ENCODE measurements around the gene POLR2C. TPM values are rescaled to one million over a fixed set of nuclear protein-coding genes. Genes with fewer than 3 reads are reported as not detected.
A peak's percentile ranks its signal among the peaks of the same experiment; 100 is the strongest.
"Not testable (repeated sequence)": the region's sequence is repeated elsewhere in the genome, so short reads cannot be mapped to it uniquely, and the experiment has no call there.

The POLR2C gene
- total and polyA plus RNA-seq, 5 donors from 2014 or later, result 41.9 to 79.8 (median 46.7) TPM

DNA sequence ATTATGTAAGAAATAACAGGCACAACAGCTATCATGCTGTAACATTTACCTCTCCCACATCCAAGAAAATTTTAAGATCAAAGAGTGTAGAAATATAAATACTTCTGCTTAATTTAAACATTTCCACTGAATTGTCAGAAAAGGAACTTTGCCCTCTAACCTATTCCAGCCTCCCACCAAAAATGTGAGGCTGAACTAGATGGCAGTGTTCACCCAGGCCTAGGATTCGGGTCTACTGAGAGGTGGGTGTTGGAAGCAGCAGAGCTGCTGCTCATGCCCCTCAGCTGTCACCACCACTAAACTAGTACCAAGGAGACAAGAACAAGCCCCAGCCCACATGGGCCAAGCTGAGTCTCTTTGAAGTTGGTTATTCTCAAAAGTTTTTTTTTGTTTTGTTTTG, 26.6 kb upstream of the POLR2C start:
- peaks cover 0 to 12% (median 0%) of the 10 kb centered on the region in 7 donors for H3K9me3 Mint-ChIP-seq
- Histone ChIP-seq H3K4me3 (ENCODE audit: low read depth, low read length) (no peak overlapping the region), H3K27ac (ENCODE audit: insufficient read depth, low read length, poor library complexity, severe bottlenecking) (no peak overlapping the region), H3K36me3 (ENCODE audit: control insufficient read depth, insufficient read depth, low read length) (peaks cover 71% of the 10 kb centered on the region), H3K9me3 (ENCODE audit: control insufficient read depth in 2 of 2, low read length in 2 of 2) (peaks cover 3 to 12% of the 10 kb centered on the region in 2 experiments), H3K27me3 (ENCODE audit: control insufficient read depth, insufficient read depth, low read length) (no peaks in the 10 kb centered on the region), H3K4me1 (ENCODE audit: control insufficient read depth, insufficient read depth, low read length, poor library complexity, severe bottlenecking) (no peaks in the 10 kb centered on the region)
- no peak for DNase-seq
- H3K27me3 Mint-ChIP-seq, result no peaks in the 10 kb centered on the region
- H3K27ac Mint-ChIP-seq, result peak overlapping the region in 1 of 3 donors; percentile 48
- H3K4me1 Mint-ChIP-seq, result peaks cover 2 to 9% (median 4%) of the 10 kb centered on the region in 4 donors
- no peak for ATAC-seq (ENCODE audit: low read depth in 2 of 2)
- peaks cover 62% of the 10 kb centered on the region for H3K36me3 Mint-ChIP-seq
- no peak overlapping the region for H3K4me3 Mint-ChIP-seq

DNA sequence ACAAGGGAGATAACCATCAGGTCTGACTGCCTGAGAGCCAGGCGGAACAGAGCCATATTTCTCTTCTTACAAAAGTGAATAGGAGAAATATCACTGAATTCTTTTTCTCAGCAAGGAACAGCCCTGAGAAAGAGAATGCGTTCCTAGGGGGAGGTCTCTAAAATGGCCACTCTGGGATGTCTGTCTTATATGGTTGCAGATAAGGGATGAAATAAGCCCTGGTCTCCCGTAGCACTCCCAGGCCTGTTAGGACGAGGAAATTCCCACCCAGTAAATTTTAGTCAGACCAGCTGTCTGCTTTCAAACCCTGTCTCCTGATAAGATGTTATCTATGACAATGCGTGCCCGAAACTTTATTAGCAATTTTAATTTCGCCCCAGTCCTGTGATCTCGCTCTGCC, 22.5 kb upstream of the POLR2C start:
- peaks cover 35% of the 10 kb centered on the region for H3K36me3 ChIP-seq (ENCODE audit: control insufficient read depth, insufficient read depth, low read length)
- H3K27ac ChIP-seq (ENCODE audit: insufficient read depth, low read length, poor library complexity, severe bottlenecking); H3K4me3 Mint-ChIP-seq; ATAC-seq (ENCODE audit: low read depth in 2 of 2); H3K4me1 ChIP-seq (ENCODE audit: control insufficient read depth, insufficient read depth, low read length, poor library complexity, severe bottlenecking); H3K27ac Mint-ChIP-seq; H3K27me3 Mint-ChIP-seq; DNase-seq; H3K4me3 ChIP-seq (ENCODE audit: low read depth, low read length); H3K27me3 ChIP-seq (ENCODE audit: control insufficient read depth, insufficient read depth, low read length): not testable (repeated sequence)
- H3K9me3 ChIP-seq (ENCODE audit: control insufficient read depth in 2 of 2, low read length in 2 of 2), result peaks cover 3 to 15% of the 10 kb centered on the region in 2 experiments
- peaks cover 43% of the 10 kb centered on the region for H3K36me3 Mint-ChIP-seq
- H3K4me1 Mint-ChIP-seq, result peaks cover 4 to 12% (median 9%) of the 10 kb centered on the region in 4 donors
- peaks cover 0 to 12% (median 1%) of the 10 kb centered on the region in 7 donors for H3K9me3 Mint-ChIP-seq

DNA sequence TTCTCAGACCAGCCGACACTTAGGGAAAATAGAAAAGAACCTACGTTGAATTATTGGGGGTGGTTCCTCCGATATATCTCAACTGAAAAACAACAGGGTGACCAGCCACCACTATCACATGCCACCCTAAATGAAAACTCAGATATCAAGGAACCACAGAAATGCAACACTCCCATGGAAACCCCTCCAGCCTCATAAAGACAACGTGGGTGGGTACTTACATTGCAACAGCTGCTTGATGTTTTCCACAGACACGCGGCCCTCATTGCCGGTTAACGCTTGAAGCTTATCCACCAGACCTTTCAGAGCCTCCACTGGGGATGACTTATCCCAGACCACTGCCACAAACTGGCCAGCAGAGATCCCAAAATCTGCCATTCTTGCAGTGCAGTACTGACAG, 21.9 kb upstream of the POLR2C start:
- H3K9me3 ChIP-seq (ENCODE audit: control insufficient read depth in 2 of 2, low read length in 2 of 2), result peaks cover 3 to 15% of the 10 kb centered on the region in 2 experiments
- not testable (repeated sequence) for ATAC-seq (ENCODE audit: low read depth in 2 of 2); H3K27ac Mint-ChIP-seq; H3K4me3 ChIP-seq (ENCODE audit: low read depth, low read length); H3K27ac ChIP-seq (ENCODE audit: insufficient read depth, low read length, poor library complexity, severe bottlenecking); H3K4me1 ChIP-seq (ENCODE audit: control insufficient read depth, insufficient read depth, low read length, poor library complexity, severe bottlenecking); DNase-seq; H3K27me3 Mint-ChIP-seq; H3K27me3 ChIP-seq (ENCODE audit: control insufficient read depth, insufficient read depth, low read length); H3K4me3 Mint-ChIP-seq
- Mint-ChIP-seq H3K36me3 (peaks cover 43% of the 10 kb centered on the region), H3K4me1 (peaks cover 4 to 14% (median 12%) of the 10 kb centered on the region in 4 donors), H3K9me3 (peaks cover 0 to 12% (median 1%) of the 10 kb centered on the region in 7 donors)
- H3K36me3 ChIP-seq (ENCODE audit: control insufficient read depth, insufficient read depth, low read length), result peaks cover 32% of the 10 kb centered on the region

DNA sequence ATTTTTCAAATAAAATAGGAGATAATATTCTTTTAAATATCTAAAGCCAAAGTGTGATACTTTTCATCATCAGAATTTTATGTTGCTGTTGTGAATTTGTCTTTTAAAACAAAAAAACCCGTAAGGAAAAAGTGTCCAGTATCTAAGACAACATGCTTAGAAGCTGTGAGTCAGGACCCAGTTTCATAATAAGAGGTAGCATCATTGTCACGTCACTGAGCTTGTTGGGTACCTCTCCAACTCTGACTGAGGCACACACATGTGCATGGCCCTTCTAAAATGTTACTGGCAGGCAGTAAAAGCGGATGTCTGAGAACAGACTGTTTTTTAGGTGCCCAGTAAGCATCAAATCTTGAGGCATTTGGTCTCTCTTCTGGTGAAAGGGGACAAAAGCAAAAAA, 17.8 kb upstream of the POLR2C start:
- H3K4me3 Mint-ChIP-seq, result peak overlapping the region in 2 of 4 donors; percentile 69 to 90
- no peaks in the 10 kb centered on the region for H3K27me3 Mint-ChIP-seq
- no peak overlapping the region for H3K27ac Mint-ChIP-seq
- peaks cover 3 to 15% of the 10 kb centered on the region in 2 experiments for H3K9me3 ChIP-seq (ENCODE audit: control insufficient read depth in 2 of 2, low read length in 2 of 2)
- H3K36me3 ChIP-seq (ENCODE audit: control insufficient read depth, insufficient read depth, low read length), result peaks cover 8% of the 10 kb centered on the region
- H3K27ac ChIP-seq (ENCODE audit: insufficient read depth, low read length, poor library complexity, severe bottlenecking), result no peak overlapping the region
- peaks cover 23% of the 10 kb centered on the region for H3K4me1 ChIP-seq (ENCODE audit: control insufficient read depth, insufficient read depth, low read length, poor library complexity, severe bottlenecking)
- no peak for ATAC-seq (ENCODE audit: low read depth in 2 of 2)
- H3K4me1 Mint-ChIP-seq, result peaks cover 18 to 41% (median 27%) of the 10 kb centered on the region in 4 donors
- no peak for DNase-seq
- peaks cover 21% of the 10 kb centered on the region for H3K36me3 Mint-ChIP-seq
- no peaks in the 10 kb centered on the region for H3K27me3 ChIP-seq (ENCODE audit: control insufficient read depth, insufficient read depth, low read length)
- no peak overlapping the region for H3K4me3 ChIP-seq (ENCODE audit: low read depth, low read length)
- peaks cover 0 to 9% (median 1%) of the 10 kb centered on the region in 7 donors for H3K9me3 Mint-ChIP-seq

DNA sequence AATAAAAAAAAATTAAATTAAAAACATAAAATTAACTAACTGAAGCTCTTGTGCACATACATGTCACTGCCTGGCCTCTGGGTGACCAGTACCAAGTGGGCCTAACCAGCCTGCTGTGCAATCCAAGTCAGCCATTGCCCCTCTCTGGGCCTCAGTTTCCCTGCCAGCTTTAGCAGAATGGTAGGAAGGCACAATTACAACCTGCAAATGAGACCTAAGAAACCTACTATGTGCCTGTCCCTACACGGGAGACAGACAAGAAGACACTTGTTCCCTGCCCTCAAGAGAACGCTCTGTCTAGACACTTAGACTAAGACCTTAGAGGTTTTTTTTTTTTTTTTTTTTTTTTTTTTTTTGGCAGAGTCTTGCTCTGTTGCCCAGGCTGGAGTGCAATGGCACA, 17.0 kb upstream of the POLR2C start:
- Histone ChIP-seq H3K27me3 (ENCODE audit: control insufficient read depth, insufficient read depth, low read length) (no peaks in the 10 kb centered on the region), H3K4me3 (ENCODE audit: low read depth, low read length) (no peak overlapping the region), H3K36me3 (ENCODE audit: control insufficient read depth, insufficient read depth, low read length) (peaks cover 7% of the 10 kb centered on the region), H3K27ac (ENCODE audit: insufficient read depth, low read length, poor library complexity, severe bottlenecking) (no peak overlapping the region), H3K9me3 (ENCODE audit: control insufficient read depth in 2 of 2, low read length in 2 of 2) (peaks cover 2 to 7% of the 10 kb centered on the region in 2 experiments), H3K4me1 (ENCODE audit: control insufficient read depth, insufficient read depth, low read length, poor library complexity, severe bottlenecking) (peaks cover 23% of the 10 kb centered on the region)
- DNase-seq (no peak), ATAC-seq (ENCODE audit: low read depth in 2 of 2) (no peak)
- Mint-ChIP-seq H3K36me3 (peaks cover 13% of the 10 kb centered on the region), H3K4me1 (peaks cover 18 to 44% (median 27%) of the 10 kb centered on the region in 4 donors), H3K27ac (peak overlapping the region in 1 of 3 donors; percentile 87), H3K9me3 (peaks cover 0 to 4% (median 1%) of the 10 kb centered on the region in 7 donors), H3K4me3 (peak overlapping the region in 3 of 4 donors; percentile 73 to 80 (median 73)), H3K27me3 (no peaks in the 10 kb centered on the region)

DNA sequence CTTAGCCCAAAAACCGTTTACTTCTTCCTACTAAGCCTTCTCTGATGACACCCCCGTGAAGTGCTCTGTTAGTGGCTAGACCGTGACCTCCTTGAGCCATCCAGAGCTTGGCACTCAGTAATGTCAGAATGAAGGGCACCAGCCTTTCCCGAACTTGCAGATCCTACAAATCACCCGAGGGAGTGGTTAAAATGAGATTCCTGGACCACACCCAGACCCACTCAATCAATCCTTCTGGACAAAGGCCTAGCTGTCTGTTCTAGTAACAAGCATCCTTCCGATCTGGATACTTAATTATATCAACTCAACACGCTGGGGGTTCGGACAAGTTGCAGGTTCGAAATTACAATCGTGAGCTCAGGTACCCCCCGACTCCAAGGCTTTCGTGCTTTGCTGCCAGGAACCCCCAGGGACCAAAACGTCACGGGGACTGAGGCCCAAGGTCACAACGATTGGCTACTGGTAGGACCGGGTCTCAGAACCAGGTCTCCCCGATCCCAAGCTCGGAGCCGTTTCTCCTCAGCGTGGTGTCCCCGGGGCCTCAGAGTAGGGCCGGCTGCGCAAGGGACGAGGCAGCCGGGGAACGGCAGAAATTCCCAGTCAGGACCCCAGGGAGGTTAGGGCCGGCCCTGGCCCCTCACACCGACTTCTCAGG, 15.8 kb upstream of the POLR2C start:
- Mint-ChIP-seq H3K36me3 (peaks cover 5% of the 10 kb centered on the region), H3K4me3 (peak overlapping the region; percentile 92 to 98 (median 96)), H3K9me3 (peaks cover 0 to 1% (median 0%) of the 10 kb centered on the region in 7 donors), H3K4me1 (peaks cover 18 to 44% (median 26%) of the 10 kb centered on the region in 4 donors), H3K27ac (peak overlapping the region; percentile 69 to 92 (median 91)), H3K27me3 (no peaks in the 10 kb centered on the region)
- Histone ChIP-seq H3K4me1 (ENCODE audit: control insufficient read depth, insufficient read depth, low read length, poor library complexity, severe bottlenecking) (peaks cover 23% of the 10 kb centered on the region), H3K9me3 (ENCODE audit: control insufficient read depth in 2 of 2, low read length in 2 of 2) (no peaks in the 10 kb centered on the region), H3K4me3 (ENCODE audit: low read depth, low read length) (peak overlapping the region; percentile 83), H3K27me3 (ENCODE audit: control insufficient read depth, insufficient read depth, low read length) (no peaks in the 10 kb centered on the region), H3K27ac (ENCODE audit: insufficient read depth, low read length, poor library complexity, severe bottlenecking) (peak overlapping the region; percentile 75), H3K36me3 (ENCODE audit: control insufficient read depth, insufficient read depth, low read length) (peaks cover 12% of the 10 kb centered on the region)
- peak in 1 of 2 donors; percentile 4 for ATAC-seq (ENCODE audit: low read depth in 2 of 2)
- peak in 2 of 3 donors; percentile 7 to 49 for DNase-seq

DNA sequence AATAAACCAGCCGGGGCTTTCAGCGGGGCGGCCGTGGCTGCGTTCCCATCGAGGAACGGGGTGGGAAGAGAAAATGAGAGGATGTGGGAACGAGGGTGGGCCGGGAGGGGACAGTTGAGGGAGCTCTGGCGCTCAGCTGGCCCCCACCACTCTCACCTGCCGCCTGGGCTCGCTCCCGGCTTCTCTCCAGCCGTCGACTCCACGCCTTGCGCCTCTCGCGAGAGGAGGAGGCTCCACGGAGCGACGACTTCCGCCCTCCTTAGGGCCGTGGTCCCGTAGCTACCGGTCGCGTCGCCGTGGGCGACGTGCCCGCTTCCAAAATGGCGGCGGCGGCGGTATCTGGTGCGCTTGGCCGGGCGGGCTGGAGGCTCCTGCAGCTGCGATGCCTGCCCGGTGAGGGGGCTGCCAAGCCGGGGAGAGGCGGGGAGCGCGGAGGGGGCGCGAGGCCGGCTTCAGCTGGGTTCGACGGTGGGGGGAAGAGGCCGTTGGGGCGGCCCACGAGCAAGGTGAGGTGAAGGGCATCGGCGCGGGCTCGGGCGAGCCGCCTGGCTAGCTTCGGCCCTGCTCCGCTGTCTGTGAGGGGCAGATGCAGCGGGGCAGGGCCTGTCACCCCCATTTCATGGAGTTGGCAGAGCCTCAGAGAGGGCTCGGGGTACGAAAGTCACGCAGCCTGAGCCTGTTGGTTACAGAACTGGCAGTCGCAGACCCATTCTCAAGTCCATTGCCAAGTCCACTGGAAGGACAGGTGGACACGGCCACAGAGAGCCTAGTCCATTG, 15.1 kb upstream of the POLR2C start, which contains the start of the genes CIAPIN1 and COQ9:
CIAPIN1 (minus strand) TSS at position 200 of the 777 bp plus-strand sequence. CDS start 6,457 bp downstream, outside the sequence.
COQ9 (plus strand) TSS at position 294 of the 777 bp plus-strand sequence; CDS start at position 321, 27 bp downstream.
- Histone ChIP-seq H3K4me3 (ENCODE audit: low read depth, low read length) (peak within 1 kb of the TSS; percentile 93), H3K36me3 (ENCODE audit: control insufficient read depth, insufficient read depth, low read length) (peaks cover 17% of the 10 kb centered on the region), H3K27me3 (ENCODE audit: control insufficient read depth, insufficient read depth, low read length) (no peaks in the 10 kb centered on the region), H3K9me3 (ENCODE audit: control insufficient read depth in 2 of 2, low read length in 2 of 2) (no peaks in the 10 kb centered on the region), H3K27ac (ENCODE audit: insufficient read depth, low read length, poor library complexity, severe bottlenecking) (peak within 1 kb of the TSS; percentile 75), H3K4me1 (ENCODE audit: control insufficient read depth, insufficient read depth, low read length, poor library complexity, severe bottlenecking) (peaks cover 23% of the 10 kb centered on the region)
- no peaks in the 10 kb centered on the region for H3K27me3 Mint-ChIP-seq
- peaks cover 18 to 44% (median 26%) of the 10 kb centered on the region in 4 donors for H3K4me1 Mint-ChIP-seq
- H3K36me3 Mint-ChIP-seq, result peaks cover 6% of the 10 kb centered on the region
- peaks cover 0 to 1% (median 0%) of the 10 kb centered on the region in 7 donors for H3K9me3 Mint-ChIP-seq
- H3K27ac Mint-ChIP-seq, result peak within 1 kb of the TSS; percentile 78 to 92 (median 91)
- ATAC-seq (ENCODE audit: low read depth in 2 of 2) (peak; percentile 99 to 100), DNase-seq (peak; percentile 90 to 95 (median 91))
- H3K4me3 Mint-ChIP-seq, result peak within 1 kb of the TSS; percentile 92 to 98 (median 96)
